Dendritic cell treated with granulocyte-macrophage colony-stimulating factor and Interleukin-4, amounts not matched to agents 40 ng/mL and 50 ng/mL, for 4 days (primary cell): ENCODE data around the gene RASA3.

Experiments used
- H3K27ac Mint-ChIP-seq: one replicate; pipeline ENCODE4 v1.8.0; 2022; ENCODE audit warnings: mild to moderate bottlenecking, mixed read lengths
- H3K27me3 Mint-ChIP-seq: one replicate; pipeline ENCODE4 v1.8.0; 2022; ENCODE audit warnings: mild to moderate bottlenecking, mixed read lengths
- H3K36me3 Mint-ChIP-seq: one replicate; pipeline ENCODE4 v1.8.0; 2022; ENCODE audit warnings: low read depth, mixed read lengths
- H3K4me1 Mint-ChIP-seq: one replicate; pipeline ENCODE4 v1.8.0; 2022; ENCODE audit warnings: low read depth, mixed read lengths
- H3K4me3 Mint-ChIP-seq: one replicate; pipeline ENCODE4 v1.8.0; 2022; ENCODE audit warnings: mild to moderate bottlenecking, moderate library complexity, mixed read lengths
- H3K9me3 Mint-ChIP-seq: one replicate; pipeline ENCODE4 v1.8.0; 2022; ENCODE audit warnings: mixed read lengths
- intact Hi-C: fragments of 100-400 bp; cut with micrococcal nuclease; formaldehyde crosslinking; loops from one replicate; pipeline ENCODE4 v1.15.0; 2022

Gene RASA3

GRCh38 chr13:113962975-113963374 is 169.4 kb downstream of the RASA3 start:
- Mint-ChIP-seq H3K27ac (no peak overlapping the region), H3K9me3 (peaks cover 18% of the 10 kb centered on the region), H3K4me3 (no peak overlapping the region), H3K36me3 (no peaks in the 10 kb centered on the region), H3K27me3 (no peaks in the 10 kb centered on the region), H3K4me1 (no peaks in the 10 kb centered on the region)
- intact Hi-C loops, result no loop called here

- Mint-ChIP-seq H3K36me3 (no peaks in the 10 kb centered on the region), H3K4me1 (no peaks in the 10 kb centered on the region), H3K27me3 (no peaks in the 10 kb centered on the region), H3K9me3 (peaks cover 18% of the 10 kb centered on the region), H3K27ac (no peak overlapping the region), H3K4me3 (no peak overlapping the region)
- intact Hi-C loops, result no loop called here
Observed at GRCh38 chr13:113962386-113962785, 170.0 kb downstream of the RASA3 start.

- no peak overlapping the region for H3K27ac Mint-ChIP-seq
Observed at GRCh38 chr13:113960276-113960948, 172.0 kb downstream of the RASA3 start.

GRCh38 chr13:113959198-113959597 is 173.2 kb downstream of the RASA3 start:
- Mint-ChIP-seq H3K4me3 (no peak overlapping the region), H3K27me3 (peaks cover 5% of the 10 kb centered on the region), H3K9me3 (peaks cover 45% of the 10 kb centered on the region), H3K4me1 (no peaks in the 10 kb centered on the region), H3K27ac (no peak overlapping the region), H3K36me3 (peaks cover 20% of the 10 kb centered on the region)
- intact Hi-C loops, result no loop called here

More at GRCh38 chr13:113960276-113960948, 172.0 kb downstream of the RASA3 start:
- H3K9me3 Mint-ChIP-seq, result peaks cover 34% of the 10 kb centered on the region
- no peaks in the 10 kb centered on the region for H3K4me1 Mint-ChIP-seq
- H3K27me3 Mint-ChIP-seq, result no peaks in the 10 kb centered on the region
- H3K36me3 Mint-ChIP-seq, result peaks cover 10% of the 10 kb centered on the region
- H3K4me3 Mint-ChIP-seq, result no peak overlapping the region
- intact Hi-C loops, result no loop called here

- Mint-ChIP-seq H3K27ac (no peak overlapping the region), H3K36me3 (peaks cover 20% of the 10 kb centered on the region), H3K4me1 (no peaks in the 10 kb centered on the region), H3K27me3 (peaks cover 5% of the 10 kb centered on the region), H3K9me3 (peaks cover 45% of the 10 kb centered on the region), H3K4me3 (no peak overlapping the region)
- intact Hi-C loops, result no loop called here
Observed at GRCh38 chr13:113958373-113958772, 174.1 kb downstream of the RASA3 start.

GRCh38 chr13:113956571-113956970 is 175.9 kb downstream of the RASA3 start:
- no peak overlapping the region for H3K4me3 Mint-ChIP-seq

GRCh38 chr13:113955691-113956090 is 176.7 kb downstream of the RASA3 start:
- Mint-ChIP-seq H3K36me3 (peaks cover 20% of the 10 kb centered on the region), H3K9me3 (peaks cover 45% of the 10 kb centered on the region), H3K4me3 (no peak overlapping the region), H3K4me1 (peaks cover 11% of the 10 kb centered on the region), H3K27ac (no peak overlapping the region), H3K27me3 (peaks cover 10% of the 10 kb centered on the region)
- intact Hi-C loops, result no loop called here

More at GRCh38 chr13:113956571-113956970, 175.9 kb downstream of the RASA3 start:
- Mint-ChIP-seq H3K36me3 (peaks cover 20% of the 10 kb centered on the region), H3K27ac (no peak overlapping the region), H3K9me3 (peaks cover 45% of the 10 kb centered on the region), H3K27me3 (peaks cover 8% of the 10 kb centered on the region), H3K4me1 (peaks cover 2% of the 10 kb centered on the region)
- intact Hi-C loops, result no loop called here

- no peak overlapping the region for H3K27ac Mint-ChIP-seq
- peaks cover 41% of the 10 kb centered on the region for H3K9me3 Mint-ChIP-seq
- peaks cover 20% of the 10 kb centered on the region for H3K36me3 Mint-ChIP-seq
Observed at GRCh38 chr13:113955235-113955634, 177.2 kb downstream of the RASA3 start.

GRCh38 chr13:113954046-113954835 is 178.2 kb downstream of the RASA3 start:
- H3K4me1 Mint-ChIP-seq, result peaks cover 15% of the 10 kb centered on the region
- H3K27ac Mint-ChIP-seq, result no peak overlapping the region
- no peak overlapping the region for H3K4me3 Mint-ChIP-seq
- intact Hi-C loops, result no loop called here
- peaks cover 20% of the 10 kb centered on the region for H3K36me3 Mint-ChIP-seq
- H3K27me3 Mint-ChIP-seq, result peaks cover 15% of the 10 kb centered on the region
- H3K9me3 Mint-ChIP-seq, result peaks cover 33% of the 10 kb centered on the region

More at GRCh38 chr13:113955235-113955634, 177.2 kb downstream of the RASA3 start:
- Mint-ChIP-seq H3K4me3 (no peak overlapping the region), H3K4me1 (peaks cover 13% of the 10 kb centered on the region), H3K27me3 (peaks cover 15% of the 10 kb centered on the region)
- intact Hi-C loops, result no loop called here

GRCh38 chr13:113953561-113953960 is 178.9 kb downstream of the RASA3 start:
- Mint-ChIP-seq H3K4me1 (peaks cover 19% of the 10 kb centered on the region), H3K27me3 (peaks cover 15% of the 10 kb centered on the region), H3K36me3 (peaks cover 20% of the 10 kb centered on the region), H3K27ac (no peak overlapping the region), H3K9me3 (peaks cover 27% of the 10 kb centered on the region), H3K4me3 (no peak overlapping the region)
- intact Hi-C loops, result no loop called here

- peaks cover 24% of the 10 kb centered on the region for H3K4me1 Mint-ChIP-seq
- peaks cover 15% of the 10 kb centered on the region for H3K27me3 Mint-ChIP-seq
- H3K36me3 Mint-ChIP-seq, result peaks cover 20% of the 10 kb centered on the region
- no peak overlapping the region for H3K27ac Mint-ChIP-seq
- H3K4me3 Mint-ChIP-seq, result no peak overlapping the region
- peaks cover 27% of the 10 kb centered on the region for H3K9me3 Mint-ChIP-seq
- intact Hi-C loops, result no loop called here
Observed at GRCh38 chr13:113952983-113953520, 179.4 kb downstream of the RASA3 start.

- Mint-ChIP-seq H3K4me3 (no peak overlapping the region), H3K36me3 (peaks cover 20% of the 10 kb centered on the region), H3K27me3 (peaks cover 17% of the 10 kb centered on the region), H3K9me3 (peaks cover 27% of the 10 kb centered on the region), H3K27ac (no peak overlapping the region), H3K4me1 (peaks cover 31% of the 10 kb centered on the region)
- intact Hi-C loops, result no loop called here
Observed at GRCh38 chr13:113952151-113952982, 180.1 kb downstream of the RASA3 start.

- no peak overlapping the region for H3K27ac Mint-ChIP-seq
- H3K36me3 Mint-ChIP-seq, result peaks cover 20% of the 10 kb centered on the region
- peaks cover 24% of the 10 kb centered on the region for H3K27me3 Mint-ChIP-seq
- intact Hi-C loops, result loop anchor here (1.0 kb wide), 1 partner anchor 275 kb away; no protein-coding TSS in a partner anchor
- H3K4me1 Mint-ChIP-seq, result peaks cover 37% of the 10 kb centered on the region
- H3K4me3 Mint-ChIP-seq, result peak overlapping the region; percentile 35
- peaks cover 21% of the 10 kb centered on the region for H3K9me3 Mint-ChIP-seq
Observed at GRCh38 chr13:113951246-113951999, 181.0 kb downstream of the RASA3 start.
